Fibroblast of skin of left biceps (primary cell): ENCODE data around the gene HIVEP3.

ENCODE experiments used
- DNase-seq, 2 experiments: peaks; one replicate each; pipeline ENCODE4 v3.0.0-alpha.2; 2013; ENCODE audit warnings: low read depth in 2 of 2

Gene HIVEP3

GRCh38 chr1:41468122-41468762 is 450.5 kb downstream of the HIVEP3 start:
- no peak for DNase-seq

- DNase-seq: no peak
Measured at GRCh38 chr1:41467673-41468072, 451.0 kb downstream of the HIVEP3 start.

- DNase-seq: no peak
Measured at GRCh38 chr1:41466146-41466545, 452.6 kb downstream of the HIVEP3 start.

- DNase-seq: no peak
Measured at GRCh38 chr1:41465741-41466140, 453.0 kb downstream of the HIVEP3 start.

- no peak for DNase-seq
Measured at GRCh38 chr1:41464885-41465284, 453.8 kb downstream of the HIVEP3 start.

GRCh38 chr1:41463516-41463915 is 455.2 kb downstream of the HIVEP3 start:
- no peak for DNase-seq

GRCh38 chr1:41462680-41463004 is 456.1 kb downstream of the HIVEP3 start:
- DNase-seq: no peak

- DNase-seq: no peak
Measured at GRCh38 chr1:41461790-41462679, 456.7 kb downstream of the HIVEP3 start.

- no peak for DNase-seq
Measured at GRCh38 chr1:41456847-41457540, 461.7 kb downstream of the HIVEP3 start.
